ENCODE data around the gene TFAP2B.

TFAP2B gene

DNA sequence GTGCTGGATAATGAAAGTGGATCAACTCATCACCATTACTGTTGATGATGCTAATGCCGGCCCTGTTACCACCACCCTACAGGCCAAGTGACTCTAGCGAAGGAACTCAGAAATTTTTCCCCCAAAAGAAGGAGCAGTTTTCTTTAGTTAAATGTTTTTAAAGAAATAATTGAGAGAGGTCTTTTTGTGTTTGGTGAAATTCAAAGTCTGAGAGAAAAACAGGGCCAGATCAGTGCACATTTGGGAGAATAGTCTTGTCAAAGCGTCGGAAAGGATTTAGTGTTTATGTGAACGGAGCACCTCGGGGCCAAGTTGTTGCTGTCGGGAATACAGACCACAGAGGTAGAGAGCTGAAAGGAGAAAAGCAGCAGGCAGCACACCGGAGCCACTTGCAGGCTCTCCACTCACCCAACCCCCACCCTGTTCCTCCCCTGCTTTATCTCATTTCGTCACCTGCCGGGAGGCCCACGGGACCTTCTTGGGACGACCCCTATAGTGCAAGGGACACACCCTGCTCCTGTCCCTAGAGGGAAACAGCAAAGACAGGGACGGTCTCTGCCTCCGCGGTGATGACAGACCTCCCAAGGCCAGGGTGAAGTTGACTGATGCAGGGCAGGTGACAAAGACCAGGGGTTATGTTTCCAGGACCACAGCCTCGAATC lies 6.8 kb downstream of the TFAP2B start:
- DNase-seq: no peak

DNA sequence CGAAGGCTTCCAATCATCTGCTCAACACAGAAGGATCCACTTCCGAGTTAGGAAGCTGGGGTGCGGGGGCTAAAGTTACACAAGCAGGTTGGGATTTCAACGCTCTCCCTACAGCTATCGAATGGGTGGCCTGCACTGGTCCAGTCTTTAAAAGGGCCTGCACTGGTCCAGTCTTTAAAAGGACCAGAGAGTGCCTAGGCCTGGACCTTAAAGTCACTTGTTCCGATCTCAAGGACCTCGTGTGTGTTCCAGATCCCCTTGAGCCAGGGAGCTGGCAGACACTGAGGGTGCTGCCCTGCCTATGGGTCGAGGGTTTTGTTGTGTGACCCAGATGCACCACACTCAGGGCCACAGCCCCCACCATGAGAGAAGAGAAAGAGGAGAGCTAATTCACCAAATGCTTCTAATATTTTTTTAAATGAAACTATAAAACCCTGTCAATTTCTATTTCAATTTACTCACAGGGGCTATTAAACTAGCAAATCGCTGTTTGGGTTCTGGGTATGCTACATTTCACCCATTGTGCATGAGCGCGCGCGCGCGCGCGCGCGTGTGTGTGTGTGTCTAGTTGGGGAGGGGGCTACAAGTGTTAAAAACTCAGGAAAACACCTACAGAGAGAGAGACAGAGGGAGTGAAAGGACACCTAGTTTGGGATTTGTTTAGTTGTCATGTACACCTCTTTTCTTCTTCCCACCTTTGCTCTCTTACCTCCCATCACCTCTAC lies 7.5 kb downstream of the TFAP2B start:
- no peak for DNase-seq

DNA sequence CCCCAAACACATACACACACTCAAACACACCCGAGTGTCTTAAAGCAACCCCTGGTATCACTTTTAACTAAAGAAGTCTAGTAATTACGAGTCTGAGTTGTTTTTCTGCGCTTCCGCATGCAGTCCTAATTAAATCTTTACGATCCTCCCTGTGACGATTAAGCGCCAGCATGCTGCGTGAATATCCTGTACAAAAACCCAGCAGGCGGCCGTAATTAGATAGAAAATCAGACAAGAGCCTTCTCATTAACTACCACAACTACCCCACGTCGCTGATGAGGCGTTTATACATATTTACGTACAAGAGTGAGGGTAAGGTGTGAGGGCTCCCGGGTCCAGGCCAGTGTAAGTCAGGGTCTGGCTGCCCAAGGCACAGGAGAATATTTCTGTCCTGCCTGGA lies 8.1 kb downstream of the TFAP2B start:
- no peak for DNase-seq

DNA sequence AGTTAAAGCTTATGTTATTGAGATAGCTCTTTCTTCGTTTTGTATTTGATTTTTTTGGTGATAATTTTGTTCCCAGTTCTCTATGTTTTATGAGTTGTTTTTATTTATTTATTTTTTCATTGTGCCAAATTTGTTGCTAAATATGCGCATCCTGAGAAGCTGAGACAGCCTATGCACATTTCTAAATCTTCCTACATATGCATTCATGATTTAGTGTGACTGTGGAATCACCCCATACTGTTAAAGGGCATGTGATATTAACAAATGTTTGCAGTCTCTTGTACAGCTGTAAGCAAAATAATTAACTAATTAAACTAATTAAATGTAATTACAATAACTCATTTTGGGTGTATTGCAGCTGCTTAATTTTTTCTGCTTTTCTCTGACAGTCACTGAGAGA lies 10.4 kb downstream of the TFAP2B start:
- DNase-seq: no peak

DNA sequence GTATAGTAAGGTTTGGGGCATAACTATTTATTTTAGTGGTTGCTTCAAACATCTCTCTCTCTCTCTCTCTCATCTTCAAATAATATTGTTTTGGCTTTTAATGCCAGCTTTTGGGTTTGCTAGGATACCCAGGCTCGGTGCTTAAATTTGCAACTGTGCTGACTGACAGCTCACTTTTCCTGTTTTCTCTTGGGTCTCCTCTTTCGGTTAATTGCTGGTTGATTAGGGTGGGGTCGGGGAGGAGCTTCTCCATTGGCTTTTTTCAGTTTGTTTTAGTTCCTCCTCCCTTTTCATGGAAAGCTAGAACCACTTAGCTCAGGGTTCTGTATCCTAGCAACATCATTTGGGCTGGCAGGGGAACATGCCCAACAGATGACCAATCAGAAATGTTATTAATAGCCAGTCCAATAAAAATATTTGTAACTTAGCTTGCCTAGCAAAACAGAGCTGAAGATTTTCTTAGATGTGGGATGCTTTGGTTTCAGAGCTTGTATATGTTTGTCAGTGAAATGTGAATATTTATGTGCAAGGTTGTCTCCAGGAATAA lies 11.3 kb downstream of the TFAP2B start:
- no peak for DNase-seq

DNA sequence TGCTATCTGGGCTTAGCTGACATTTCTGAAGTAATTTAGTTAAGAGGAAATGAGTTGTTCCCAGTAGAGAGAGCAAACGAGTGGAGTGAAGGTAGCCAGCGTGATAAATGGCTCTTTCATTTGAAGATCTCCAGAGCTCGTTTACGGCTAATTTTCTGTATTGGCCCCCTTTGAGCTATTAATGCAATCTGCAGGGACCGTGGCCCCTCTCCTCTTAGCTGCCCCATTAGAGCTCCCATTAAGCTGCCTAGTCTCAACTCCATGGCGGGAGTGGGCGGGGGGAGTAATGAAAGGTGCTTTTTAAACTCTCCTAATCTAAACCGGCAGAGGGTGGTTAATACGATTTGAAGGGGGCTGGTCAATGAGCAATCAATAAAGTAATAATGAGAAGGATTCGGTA lies 12.5 kb downstream of the TFAP2B start:
- no peak for DNase-seq

DNA sequence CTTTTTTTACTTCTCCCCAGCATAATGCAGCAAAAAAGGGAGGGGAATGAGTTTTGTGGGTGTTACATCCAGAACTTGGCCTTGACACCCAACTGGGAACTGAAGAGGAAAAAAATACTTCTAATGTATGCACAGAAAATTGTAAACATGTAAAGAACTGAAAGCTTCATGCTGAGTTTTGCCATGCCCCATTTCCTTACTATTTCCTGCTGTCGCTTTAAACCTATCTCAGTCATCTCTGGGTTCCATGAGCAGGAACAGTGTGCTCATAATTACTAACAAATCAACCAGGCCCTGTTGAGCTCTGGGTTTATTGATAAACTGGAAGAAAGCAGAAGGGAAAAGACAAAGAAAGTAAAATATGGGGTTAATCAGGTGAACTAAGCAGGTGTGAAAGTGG lies 14.2 kb downstream of the TFAP2B start:
- DNase-seq: no peak

DNA sequence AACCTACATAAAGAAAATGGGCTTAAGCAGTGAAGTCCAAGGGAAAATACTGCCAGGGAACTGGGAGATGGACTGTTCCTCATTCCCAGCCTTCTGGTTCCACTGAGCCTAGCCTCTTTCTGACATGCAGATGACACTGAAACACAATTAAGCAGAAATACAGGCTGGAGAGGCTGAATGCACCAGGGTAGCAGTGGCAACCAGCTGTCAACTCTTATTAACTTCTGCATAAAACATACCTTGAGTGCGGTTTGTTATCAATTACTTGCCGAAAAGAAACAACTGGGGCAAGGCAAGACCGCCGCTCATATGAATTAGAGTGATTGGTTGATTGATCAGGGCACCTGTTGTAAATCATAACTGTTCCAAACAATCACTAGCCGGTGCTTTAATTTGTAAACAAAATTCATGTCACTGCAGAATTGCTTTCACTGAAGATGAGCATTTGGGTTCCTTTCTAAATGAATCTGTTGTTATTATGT lies 16.3 kb downstream of the TFAP2B start:
- no peak for DNase-seq

DNA sequence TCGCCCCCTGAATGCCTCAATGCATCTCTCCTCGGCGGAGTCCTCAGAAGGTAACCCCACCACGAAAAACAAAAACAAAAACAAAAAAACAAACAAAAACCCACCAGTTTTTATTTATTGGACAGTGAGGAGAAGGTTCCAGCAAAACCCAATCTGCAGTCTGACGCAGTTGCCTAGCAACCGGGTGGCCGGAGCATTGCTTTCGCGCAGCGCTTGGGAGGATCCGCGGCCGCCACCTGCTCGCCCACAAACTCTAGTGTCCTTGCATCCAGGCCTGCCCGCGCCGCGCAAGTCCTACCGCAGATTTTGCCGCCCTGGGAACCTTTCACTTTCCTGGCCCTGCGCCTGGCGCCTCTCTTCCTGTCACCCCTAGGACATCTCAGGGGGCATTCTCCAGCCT lies 17.6 kb downstream of the TFAP2B start:
- DNase-seq: no peak

DNA sequence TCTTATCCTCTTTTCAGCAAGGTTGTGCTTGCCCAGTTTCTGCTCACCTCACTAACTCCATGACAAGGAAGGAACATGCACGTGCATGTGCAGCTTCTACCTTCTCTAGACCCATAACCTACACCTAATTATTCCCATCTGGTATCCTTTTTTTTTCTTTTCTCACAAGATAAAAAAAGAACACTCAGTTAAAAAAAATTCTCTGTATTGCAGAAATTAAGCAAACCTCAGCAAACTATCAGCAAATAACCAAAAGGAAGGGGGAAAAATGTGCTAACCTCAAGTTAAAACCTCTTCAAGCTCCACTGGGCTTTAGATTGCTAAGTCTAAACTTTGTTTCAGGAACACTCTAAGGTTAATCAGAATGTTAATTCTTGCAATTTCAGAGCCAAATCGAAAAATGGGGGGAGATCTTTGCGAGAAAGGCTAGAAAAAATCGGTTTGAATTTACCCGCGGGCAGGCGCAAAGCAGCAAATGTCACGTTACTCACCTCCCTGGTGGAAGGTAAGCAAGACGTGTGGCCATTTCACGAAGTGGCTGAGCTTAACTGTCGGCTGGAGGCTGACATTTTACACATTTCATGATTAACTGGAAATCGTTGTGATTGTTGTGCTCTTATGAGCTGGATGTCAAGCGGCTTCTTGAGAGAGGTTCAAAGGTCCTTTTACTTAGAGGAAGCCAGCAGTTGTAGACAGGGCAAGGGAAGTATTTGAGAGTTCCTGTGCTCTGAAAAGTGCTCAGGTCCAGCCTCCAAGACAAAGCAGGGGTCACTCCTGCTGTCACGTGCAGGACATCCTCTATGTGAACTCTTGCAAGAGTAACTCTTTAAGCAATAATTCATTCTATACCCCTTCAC lies 19.1 kb downstream of the TFAP2B start:
- DNase-seq: no peak

DNA sequence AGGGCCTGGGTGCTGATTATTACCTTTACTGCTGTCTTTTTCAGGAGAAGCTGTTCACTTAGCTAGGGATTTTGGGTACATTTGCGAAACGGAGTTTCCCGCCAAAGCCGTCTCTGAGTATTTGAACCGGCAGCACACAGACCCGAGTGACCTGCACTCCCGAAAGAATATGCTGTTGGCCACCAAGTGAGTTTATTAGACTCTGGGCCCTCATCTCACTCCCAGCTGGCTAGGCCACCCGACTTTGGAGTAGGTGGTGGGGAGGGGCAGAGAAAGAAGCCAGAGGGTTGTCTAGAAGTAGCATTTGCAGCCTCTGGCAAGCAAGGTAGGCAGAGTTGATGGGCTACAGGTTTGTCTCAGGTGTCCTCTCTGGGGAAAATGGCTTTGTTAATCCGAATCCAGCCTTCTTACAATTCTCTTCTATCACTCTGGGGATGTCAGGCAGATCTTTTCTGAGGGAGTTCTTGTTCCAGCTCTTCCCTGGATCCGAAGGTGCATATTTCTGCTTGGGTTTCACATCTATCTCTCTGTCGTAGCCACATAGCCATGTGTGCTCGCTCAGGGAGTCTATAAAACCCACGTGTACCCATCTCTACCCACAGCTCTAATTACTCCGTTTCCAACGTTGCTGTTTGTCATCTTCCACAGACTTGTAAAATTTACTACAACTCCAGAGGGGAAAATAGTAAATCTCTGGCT lies 21.6 kb downstream of the TFAP2B start:
- DNase-seq: no peak

DNA sequence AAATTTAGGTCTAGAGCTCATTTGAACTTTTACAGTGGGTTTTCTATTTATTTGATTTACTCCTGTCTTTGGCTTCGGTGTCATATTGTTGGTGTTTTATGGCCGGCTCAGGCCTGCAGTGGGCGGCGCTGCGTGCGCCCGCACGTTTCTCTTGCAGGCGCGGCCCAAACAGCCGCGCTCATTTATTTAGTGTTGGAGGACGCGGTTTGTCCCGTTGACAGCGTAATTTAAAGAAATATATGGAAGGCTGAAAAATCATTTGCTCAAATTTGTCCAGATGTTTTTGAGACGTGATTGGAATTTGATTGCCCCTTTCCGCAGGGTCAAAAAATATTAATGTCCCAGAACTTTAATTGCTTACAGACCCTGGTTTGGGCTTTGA lies 22.1 kb downstream of the TFAP2B start:
- DNase-seq: no peak

DNA sequence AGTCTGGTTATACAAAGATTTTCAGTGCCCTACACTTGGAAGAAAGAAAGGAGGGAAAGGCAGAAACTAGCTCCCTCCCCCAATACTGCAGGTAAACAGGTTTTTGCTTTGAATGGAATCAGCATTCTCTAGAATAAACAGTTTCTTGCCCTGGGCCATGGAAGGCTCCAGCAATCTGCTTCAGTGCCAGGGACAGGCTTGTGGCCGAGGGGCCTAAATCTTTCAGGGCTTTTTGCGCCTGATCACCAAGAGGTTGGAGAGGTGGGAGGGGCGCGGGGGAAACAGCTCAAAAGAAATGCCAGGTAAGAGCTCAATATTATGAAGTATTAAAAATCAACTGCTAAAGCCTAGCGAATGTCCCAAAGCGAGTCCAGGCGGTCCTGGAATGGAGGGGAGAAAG lies 23.8 kb downstream of the TFAP2B start:
- DNase-seq: no peak

DNA sequence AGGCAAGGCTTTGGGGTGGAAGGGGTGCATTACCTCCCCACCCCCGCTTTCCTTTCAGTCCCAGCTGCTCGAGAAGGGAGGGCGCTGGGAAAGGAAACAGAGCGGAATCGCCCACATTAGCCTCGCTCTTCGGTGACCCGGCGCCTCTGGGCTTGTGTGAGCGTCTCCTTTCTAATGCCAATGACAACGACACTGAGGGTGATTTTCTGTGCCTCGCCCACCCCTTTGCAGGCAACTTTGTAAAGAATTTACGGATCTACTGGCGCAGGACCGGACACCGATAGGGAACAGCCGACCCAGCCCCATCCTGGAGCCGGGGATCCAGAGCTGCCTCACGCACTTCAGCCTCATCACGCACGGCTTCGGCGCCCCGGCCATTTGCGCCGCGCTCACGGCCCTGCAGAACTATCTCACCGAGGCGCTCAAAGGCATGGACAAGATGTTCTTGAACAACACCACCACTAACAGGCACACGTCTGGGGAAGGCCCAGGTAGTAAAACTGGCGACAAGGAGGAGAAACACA lies 24.3 kb downstream of the TFAP2B start:
- DNase-seq: no peak

DNA sequence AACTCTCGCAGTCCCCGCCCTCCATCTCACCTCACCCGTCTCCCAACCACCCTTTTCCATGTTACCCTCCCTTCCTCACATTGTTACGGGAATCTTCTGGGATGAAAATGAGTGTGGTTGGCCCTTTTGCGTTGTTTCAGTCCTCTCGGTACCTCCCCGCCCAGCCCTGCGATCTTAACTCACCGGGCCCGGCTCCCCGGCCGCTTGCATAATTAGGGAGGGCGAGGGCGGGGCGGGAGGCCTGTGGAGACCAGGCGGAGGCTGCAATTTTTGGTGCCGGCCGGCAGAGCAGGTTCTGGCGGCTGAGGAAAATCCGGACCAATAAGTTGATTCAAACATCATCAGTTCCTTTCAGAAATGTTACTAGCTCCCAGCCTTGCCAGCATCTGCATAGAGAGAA lies 25.2 kb downstream of the TFAP2B start:
- DNase-seq: no peak

DNA sequence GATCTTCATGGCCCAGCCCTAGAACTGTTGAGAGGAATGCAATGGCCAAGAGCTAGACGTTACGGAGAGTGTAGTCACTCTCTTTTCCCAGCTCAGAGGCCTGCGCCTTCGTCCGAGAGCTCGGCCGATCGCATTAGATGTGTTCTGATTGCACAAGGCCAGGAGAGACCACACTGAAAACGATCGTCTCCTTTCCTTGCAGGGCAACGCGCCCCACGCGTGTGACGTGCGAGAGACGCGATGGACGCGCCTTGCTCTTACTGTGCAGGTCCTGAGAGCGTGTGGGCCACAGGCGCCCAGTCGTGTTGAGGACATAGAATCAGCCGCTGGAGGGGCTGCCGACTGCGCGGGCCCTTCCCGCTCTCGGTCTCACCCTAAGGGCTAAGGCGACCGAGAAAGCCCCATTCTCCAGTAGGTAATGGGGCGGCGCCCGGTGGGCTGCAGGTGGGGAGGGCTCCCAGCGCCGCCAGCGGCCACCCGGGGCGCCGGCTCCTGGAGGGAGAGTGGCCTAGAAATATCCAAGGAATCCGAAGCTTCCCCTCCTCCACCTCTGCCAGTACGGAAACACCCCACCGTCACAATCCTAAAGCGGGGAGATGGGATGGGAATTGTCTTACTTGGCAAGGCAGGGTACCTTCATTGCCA lies 26.9 kb downstream of the TFAP2B start:
- DNase-seq: no peak

DNA sequence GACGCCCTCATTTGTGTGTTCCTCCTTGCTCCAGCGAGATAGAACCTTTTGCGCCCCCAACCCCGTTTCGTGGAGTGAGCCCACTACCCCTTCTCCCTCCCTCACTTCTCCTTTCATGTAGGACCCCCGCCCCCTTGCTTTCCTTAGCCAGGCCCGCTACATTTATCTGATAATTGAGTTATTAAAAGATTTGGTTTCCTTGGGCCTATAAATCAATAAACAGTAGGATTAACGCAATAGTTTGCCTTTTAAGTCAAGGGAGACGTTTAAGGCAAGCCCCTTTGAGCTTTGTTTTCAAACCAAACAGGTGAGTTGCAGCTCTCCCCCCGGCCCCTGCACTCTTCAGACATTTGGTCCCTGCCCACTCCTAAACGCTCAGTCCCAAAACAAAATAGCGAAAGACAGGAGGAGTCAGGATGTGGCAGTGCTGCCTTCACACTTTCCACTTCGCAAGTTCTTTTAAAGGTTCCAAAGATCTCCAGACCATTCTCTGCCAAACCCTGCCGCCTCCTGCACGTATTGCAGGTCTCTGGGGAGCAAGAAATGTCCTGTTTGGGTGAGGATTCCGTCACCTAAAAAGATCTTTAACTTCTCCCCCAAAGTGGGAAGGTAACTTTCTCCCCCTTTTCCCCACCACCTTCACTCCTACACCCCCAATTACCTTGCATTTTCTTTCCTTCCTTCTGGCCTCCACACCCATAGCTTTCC lies 27.6 kb downstream of the TFAP2B start:
- DNase-seq: no peak

DNA sequence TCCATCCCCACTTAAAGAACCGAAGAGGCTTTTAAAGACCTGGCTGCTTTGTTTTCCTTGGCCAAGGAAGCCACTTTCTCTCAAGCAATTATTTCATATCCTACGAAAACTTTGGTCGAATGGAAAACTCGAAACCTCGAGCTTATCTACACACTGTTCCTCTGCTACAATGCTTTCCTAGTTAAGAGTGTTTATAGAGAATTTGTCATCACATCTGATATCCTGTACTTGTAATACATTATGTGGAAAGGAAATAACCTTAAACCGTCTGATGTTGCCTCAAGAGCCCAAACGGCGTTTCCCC lies 28.1 kb downstream of the TFAP2B start:
- no peak for DNase-seq

DNA sequence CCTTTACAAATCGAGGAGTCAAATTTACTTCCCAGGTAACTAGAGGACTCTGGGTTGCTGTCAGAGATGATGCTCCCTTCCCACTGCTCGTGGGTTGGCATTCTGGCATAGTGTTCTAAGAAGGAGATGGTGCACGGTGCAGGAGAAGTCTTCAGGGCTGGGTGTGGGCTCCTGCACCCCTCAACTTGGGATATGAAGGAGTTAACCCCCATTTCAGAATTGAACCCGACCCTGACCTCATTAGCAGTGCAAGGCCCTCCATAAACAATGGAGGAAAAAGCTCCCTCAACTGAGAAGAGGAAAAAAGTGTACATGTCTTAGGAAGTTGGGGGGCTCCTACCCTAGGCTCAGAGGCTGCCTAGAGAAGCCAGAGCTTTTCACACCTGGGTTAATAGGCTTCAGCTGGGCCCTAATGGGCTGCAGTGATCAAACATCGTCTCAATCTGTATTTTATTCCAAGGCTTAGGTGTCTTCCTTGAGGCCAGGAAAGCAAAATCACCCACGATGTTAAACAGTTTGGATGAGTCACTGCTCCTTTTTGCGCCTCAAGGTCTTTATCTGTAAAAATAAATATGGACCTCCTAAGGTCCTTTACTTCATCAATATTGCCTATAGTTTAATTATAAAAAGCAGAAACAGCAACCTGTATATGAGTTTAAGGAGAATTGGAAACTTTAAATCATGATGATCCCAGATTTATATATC lies 29.4 kb downstream of the TFAP2B start:
- no peak for DNase-seq

DNA sequence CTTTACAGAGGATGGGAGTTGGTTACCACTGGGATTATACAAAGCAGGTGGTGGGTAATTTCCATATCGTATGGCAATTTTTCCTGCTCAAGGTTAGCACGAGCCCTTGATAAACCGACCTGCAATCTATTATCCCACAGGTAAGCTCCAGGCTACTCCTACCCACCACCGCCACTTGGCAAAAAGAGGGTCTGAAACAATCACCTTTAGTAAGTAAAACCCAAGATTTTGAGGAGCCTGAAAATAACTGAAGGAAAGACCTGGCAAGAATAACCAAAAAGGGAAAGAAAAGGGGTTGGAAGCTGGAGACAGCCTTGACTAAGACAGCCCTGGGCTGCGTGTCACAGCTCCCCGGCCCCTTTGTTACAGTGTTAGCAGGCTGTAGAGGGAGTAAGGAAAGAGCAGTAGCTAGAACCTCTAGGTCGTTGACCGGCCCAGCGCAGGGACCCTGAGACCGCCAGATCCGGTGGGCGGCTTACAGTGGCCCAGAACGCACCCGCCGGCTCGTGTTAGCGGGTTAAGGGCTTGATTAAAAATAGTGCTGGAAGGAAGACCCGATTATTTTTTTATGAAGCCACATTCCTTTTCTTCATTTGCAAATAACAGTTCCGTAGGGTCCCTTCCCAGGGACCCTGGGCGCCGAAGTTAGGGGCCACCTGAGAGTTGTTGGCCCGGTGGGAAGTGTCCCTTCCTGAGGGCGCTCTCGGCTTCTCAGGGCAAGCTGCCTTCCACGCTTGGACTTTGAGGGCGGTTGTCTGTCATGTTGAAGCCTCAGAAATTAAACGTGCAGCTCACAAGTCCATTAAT lies 30.5 kb downstream of the TFAP2B start:
- DNase-seq: no peak

All from cerebellar nuclear complex (tissue), 1 donor.